Ectodermal cell (in vitro differentiated cells): ENCODE measurements around the gene FAM47E.
"Not testable (repeated sequence)": the region's sequence is repeated elsewhere in the genome, so short reads cannot be mapped to it uniquely, and the experiment has no call there.

ENCODE experiments used
- H3K27ac ChIP-seq: 2 replicates; pipeline ENCODE4 v1.7.0; 2013; ENCODE audit warnings: mild to moderate bottlenecking, low read depth, low read length; ENCODE audit not compliant: insufficient read depth, poor library complexity, severe bottlenecking
- H3K27me3 ChIP-seq: 2 replicates; pipeline ENCODE4 v1.7.0; 2013; ENCODE audit warnings: mild to moderate bottlenecking, low read length; ENCODE audit not compliant: insufficient read depth, control insufficient read depth, poor library complexity, severe bottlenecking
- H3K36me3 ChIP-seq: one replicate; pipeline ENCODE4 v1.7.0; 2013; ENCODE audit warnings: low read length; ENCODE audit not compliant: control insufficient read depth, insufficient read depth
- H3K4me1 ChIP-seq: one replicate; pipeline ENCODE4 v1.7.0; 2013; ENCODE audit warnings: low read length; ENCODE audit not compliant: control insufficient read depth, insufficient read depth
- H3K4me3 ChIP-seq: 2 replicates; pipeline ENCODE4 v1.7.0; 2013; ENCODE audit warnings: low read depth, low read length, control low read depth; ENCODE audit not compliant: insufficient read depth
- H3K9me3 ChIP-seq: 2 replicates; pipeline ENCODE4 v1.7.0; 2013; ENCODE audit warnings: mild to moderate bottlenecking, low read length, moderate library complexity; ENCODE audit not compliant: control insufficient read depth
- WGBS, 2 experiments: methylation state at CpG; one replicate each; pipeline ENCODE4 v1.1.7; 2013; ENCODE audit warnings: missing lambda C conversion rate in 2 of 2; 5-methylcytosine and 5-hydroxymethylcytosine counted together

The FAM47E gene

DNA sequence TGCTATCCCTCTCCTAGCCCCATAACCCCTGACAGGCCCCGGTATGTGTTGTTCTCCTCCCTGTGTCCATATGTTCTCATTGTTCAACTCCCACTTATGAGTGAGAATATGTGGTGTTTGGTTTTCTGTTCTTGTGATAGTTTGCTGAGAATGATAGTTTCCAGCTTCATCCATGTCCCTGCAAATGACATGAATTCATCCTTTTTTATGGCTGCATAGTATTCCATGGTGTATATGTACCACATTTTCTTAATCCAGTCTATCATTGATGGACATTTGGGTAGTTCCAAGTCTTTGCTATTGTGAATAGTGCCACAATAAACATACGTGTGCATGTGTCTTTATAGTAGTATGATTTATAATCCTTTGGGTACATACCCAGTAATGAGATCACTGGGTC lies 7.6 kb upstream of the FAM47E start:
- not testable (repeated sequence) for H3K27ac ChIP-seq, H3K36me3 ChIP-seq, H3K9me3 ChIP-seq, H3K27me3 ChIP-seq, H3K4me3 ChIP-seq, H3K4me1 ChIP-seq
- WGBS, 2 experiments, result 93 to 100% methylated on average over 1 to 2 of the region's 2 CpGs

GRCh38 chr4:76246025-76246424 lies 5.5 kb upstream of the FAM47E start:
- no peaks in the 10 kb centered on the region for H3K4me1 ChIP-seq
- H3K4me3 ChIP-seq, result no peak overlapping the region
- H3K27ac ChIP-seq, result no peak overlapping the region
- 50 to 60% methylated on average over 1 of the region's 1 CpG for whole genome bisulfite sequencing, 2 experiments
- H3K27me3 ChIP-seq, result peaks cover 14% of the 10 kb centered on the region
- H3K9me3 ChIP-seq, result no peaks in the 10 kb centered on the region
- H3K36me3 ChIP-seq, result no peaks in the 10 kb centered on the region

GRCh38 chr4:76246852-76247251 lies 4.7 kb upstream of the FAM47E start:
- Histone ChIP-seq H3K4me1 (peaks cover under 1% of the 10 kb centered on the region), H3K4me3 (no peak overlapping the region), H3K27me3 (peaks cover 19% of the 10 kb centered on the region), H3K9me3 (no peaks in the 10 kb centered on the region), H3K36me3 (no peaks in the 10 kb centered on the region), H3K27ac (no peak overlapping the region)

DNA sequence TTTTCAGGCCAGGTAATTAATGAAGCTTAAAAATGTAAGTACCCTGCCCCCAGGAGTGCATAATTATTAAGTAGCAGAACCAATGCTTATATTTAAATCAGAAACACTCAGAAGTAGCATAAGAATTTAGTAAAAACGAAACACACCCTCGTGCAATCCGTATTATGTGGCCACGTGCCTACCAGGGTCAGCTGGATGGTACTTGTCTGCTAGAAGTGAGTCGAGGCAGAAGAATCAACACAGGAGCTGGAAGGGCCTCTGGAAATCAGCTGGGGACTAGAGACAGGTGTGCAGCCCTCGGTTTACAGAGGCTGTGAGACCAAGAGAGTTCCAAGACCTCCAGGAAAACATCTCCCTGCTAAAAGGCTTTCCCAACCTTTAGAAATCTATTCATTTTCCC lies 559 bp upstream of the FAM47E start:
- peaks cover 6% of the 10 kb centered on the region for H3K4me1 ChIP-seq
- H3K9me3 ChIP-seq, result no peaks in the 10 kb centered on the region
- H3K27ac ChIP-seq, result no peak overlapping the region
- WGBS, 2 experiments, result 32 to 33% methylated on average over 6 of the region's 6 CpGs
- peak overlapping the region; percentile 64 for H3K4me3 ChIP-seq
- no peaks in the 10 kb centered on the region for H3K36me3 ChIP-seq
- peaks cover 28% of the 10 kb centered on the region for H3K27me3 ChIP-seq

GRCh38 chr4:76252271-76252653 lies 741 bp downstream of the FAM47E start:
- peaks cover 28% of the 10 kb centered on the region for H3K27me3 ChIP-seq
- H3K9me3 ChIP-seq, result no peaks in the 10 kb centered on the region
- no peaks in the 10 kb centered on the region for H3K36me3 ChIP-seq
- no peak overlapping the region for H3K27ac ChIP-seq
- peaks cover 6% of the 10 kb centered on the region for H3K4me1 ChIP-seq
- 84 to 91% methylated on average over 8 of the region's 8 CpGs for WGBS, 2 experiments
- peak overlapping the region; percentile 64 for H3K4me3 ChIP-seq

- H3K9me3 ChIP-seq, result no peaks in the 10 kb centered on the region
- 89 to 90% methylated on average over 6 of the region's 6 CpGs for WGBS, 2 experiments
- peaks cover 28% of the 10 kb centered on the region for H3K27me3 ChIP-seq
Observed at GRCh38 chr4:76253511-76253910, 2.0 kb downstream of the FAM47E start.

DNA sequence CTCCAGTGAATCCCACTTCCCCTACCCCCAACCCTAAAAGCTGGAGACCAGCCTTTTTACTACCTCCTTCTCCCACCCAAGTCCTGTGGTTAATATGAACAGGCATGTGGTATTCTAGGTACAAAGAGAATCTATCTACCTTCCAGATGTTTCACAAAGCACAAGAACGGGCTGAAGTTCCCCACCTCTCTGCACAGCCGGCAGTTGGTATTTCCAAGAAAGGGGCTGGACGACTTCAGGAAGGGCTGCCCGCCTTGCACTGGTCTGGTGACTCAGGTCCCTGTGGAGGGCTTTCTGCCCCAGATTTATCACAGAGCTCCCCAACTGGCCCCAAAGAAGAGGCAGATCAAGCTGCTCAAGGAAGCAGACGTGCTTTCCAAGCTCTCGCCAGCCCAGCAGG lies 4.5 kb downstream of the FAM47E start:
- 94 to 96% methylated on average over 6 of the region's 6 CpGs for WGBS, 2 experiments
- H3K27me3 ChIP-seq, result peaks cover 14% of the 10 kb centered on the region
- H3K27ac ChIP-seq, result no peak overlapping the region
- no peaks in the 10 kb centered on the region for H3K9me3 ChIP-seq
- no peaks in the 10 kb centered on the region for H3K36me3 ChIP-seq
- H3K4me3 ChIP-seq, result no peak overlapping the region
- H3K4me1 ChIP-seq, result peaks cover 6% of the 10 kb centered on the region

More at GRCh38 chr4:76253511-76253910, 2.0 kb downstream of the FAM47E start:
- Histone ChIP-seq H3K4me3 (no peak overlapping the region), H3K4me1 (peaks cover 6% of the 10 kb centered on the region), H3K36me3 (no peaks in the 10 kb centered on the region), H3K27ac (no peak overlapping the region)

GRCh38 chr4:76256968-76257367 lies 5.4 kb downstream of the FAM47E start:
- WGBS, 2 experiments, result 92 to 95% methylated on average over 1 of the region's 1 CpG
- H3K36me3 ChIP-seq, result no peaks in the 10 kb centered on the region
- H3K27ac ChIP-seq, result no peak overlapping the region
- peaks cover 8% of the 10 kb centered on the region for H3K27me3 ChIP-seq
- H3K4me3 ChIP-seq, result no peak overlapping the region
- H3K9me3 ChIP-seq, result no peaks in the 10 kb centered on the region
- peaks cover 4% of the 10 kb centered on the region for H3K4me1 ChIP-seq

- H3K27me3 ChIP-seq, result no peaks in the 10 kb centered on the region
- H3K36me3 ChIP-seq, result no peaks in the 10 kb centered on the region
- no peaks in the 10 kb centered on the region for H3K4me1 ChIP-seq
- 94 to 100% methylated on average over 3 of the region's 3 CpGs for WGBS, 2 experiments
- no peaks in the 10 kb centered on the region for H3K9me3 ChIP-seq
- H3K4me3 ChIP-seq, result no peak overlapping the region
- H3K27ac ChIP-seq, result no peak overlapping the region
Observed at GRCh38 chr4:76257824-76258223, 6.3 kb downstream of the FAM47E start.

DNA sequence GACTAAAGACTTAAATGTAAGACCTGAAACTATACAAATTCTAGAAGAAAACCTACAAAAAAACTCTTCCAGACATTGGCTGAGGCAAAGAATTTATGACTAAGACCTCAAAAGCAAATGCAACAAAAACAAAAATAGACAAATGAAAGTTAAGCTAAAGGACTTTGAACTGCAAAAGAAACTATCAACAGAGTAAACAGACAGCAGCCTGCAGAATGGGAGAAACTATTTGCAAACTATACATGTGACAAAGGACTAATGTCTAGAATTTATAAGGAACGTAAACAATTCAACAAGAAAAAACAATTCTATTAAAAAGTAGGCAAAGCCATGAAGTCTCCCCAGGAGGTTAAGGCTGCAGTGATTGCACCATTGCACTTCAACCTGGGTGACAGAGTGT lies 9.1 kb downstream of the FAM47E start:
- no peaks in the 10 kb centered on the region for H3K27me3 ChIP-seq
- no peak overlapping the region for H3K27ac ChIP-seq
- H3K4me1 ChIP-seq, result no peaks in the 10 kb centered on the region
- no peaks in the 10 kb centered on the region for H3K36me3 ChIP-seq
- no peak overlapping the region for H3K4me3 ChIP-seq
- H3K9me3 ChIP-seq, result no peaks in the 10 kb centered on the region
- 100% methylated on average over 1 of the region's 1 CpG; no CpG with 5 or more reads in 1 of the 2 experiments for WGBS, 2 experiments

DNA sequence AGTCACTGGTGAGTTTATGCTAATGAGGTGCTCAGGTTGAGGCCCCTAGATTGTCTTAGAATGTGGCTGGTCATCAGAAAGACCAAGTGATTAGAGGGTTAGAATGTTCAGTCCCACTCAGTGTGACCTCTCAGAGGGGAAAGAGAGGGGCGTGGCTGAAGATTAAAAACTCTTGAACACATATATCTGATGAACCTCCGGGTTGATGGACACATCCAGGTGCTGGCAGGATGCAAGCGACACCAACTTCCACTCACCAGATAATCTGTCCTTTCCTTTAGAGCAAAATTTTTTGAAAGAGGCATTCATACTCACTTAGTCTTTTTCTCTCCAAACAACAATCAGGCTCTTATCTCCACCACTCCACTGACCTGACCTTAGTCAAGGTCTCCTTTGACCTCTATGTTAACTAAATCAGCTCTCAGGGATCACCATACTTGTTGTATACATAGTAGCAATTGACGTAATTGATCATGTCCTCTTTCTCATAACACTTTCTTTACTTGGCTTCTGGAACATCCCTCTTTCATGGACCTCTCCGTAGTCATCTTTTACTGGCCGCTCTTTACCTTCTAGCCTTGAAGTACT lies 14.2 kb downstream of the FAM47E start:
- Histone ChIP-seq H3K27me3 (no peaks in the 10 kb centered on the region), H3K4me1 (no peaks in the 10 kb centered on the region), H3K4me3 (no peak overlapping the region), H3K9me3 (no peaks in the 10 kb centered on the region), H3K27ac (no peak overlapping the region), H3K36me3 (no peaks in the 10 kb centered on the region)
- 91 to 94% methylated on average over 6 of the region's 6 CpGs for WGBS, 2 experiments
